Suprapubic skin (tissue), 3 donors: Measurements from ENCODE around the gene MIS12.

Experiments
- CTCF ChIP-seq, 2 donors: fragments of 200-600 bp in 1 of 2; fragments of 450-650 bp in 1 of 2; sonication (generic) in 1 of 2; IDR thresholded peaks; one replicate each; pipeline ENCODE4 v1.5.1; 2016 to 2019; ENCODE audit warnings: antibody characterized with exemption in 2 of 2, mild to moderate bottlenecking in 1 of 2, moderate library complexity in 1 of 2
- POLR2AphosphoS5 ChIP-seq, 3 donors: sonication (generic); formaldehyde crosslinking; IDR thresholded peaks; one replicate each; pipeline ENCODE4 v1.6.1; 2017; ENCODE audit warnings: antibody characterized with exemption in 3 of 3

GRCh38 chr17:5531085-5531418 lies 44.7 kb downstream of the MIS12 start:
- TF ChIP-seq CTCF (IDR thresholded peaks at IDR 0.05) (no peak), POLR2AphosphoS5 (IDR thresholded peaks at IDR 0.05) (no peak)
